ENCODE data around the gene ATP9B.

GRCh38 chr18:79371561-79372121 lies 302.4 kb downstream of the ATP9B start:
- no peak for TF ChIP-seq CTCF (IDR thresholded peaks at IDR 0.05; ENCODE audit: low read length)
- TF ChIP-seq EZH2 (optimal IDR thresholded peaks at IDR 0.05; ENCODE audit: low read depth, low read length): no peak

All from MM.1S (cell line).